K562 (cell line): ENCODE results near the gene DND1.
"Not testable (repeated sequence)": the region's sequence is repeated elsewhere in the genome, so short reads cannot be mapped to it uniquely, and the experiment has no call there.

ENCODE experiments used
- BRF1 ChIP-seq: IDR thresholded peaks from 3 replicates; pipeline ENCODE4 v1.6.1; 2011; ENCODE audit warnings: borderline replicate concordance, mild to moderate bottlenecking; ENCODE audit not compliant: insufficient read length; ENCODE audit errors: extremely low read depth
- FOXP1 ChIP-seq: sonication (generic); formaldehyde crosslinking; IDR thresholded peaks from 2 replicates; pipeline ENCODE4 v1.8.0; 2022; ENCODE audit warnings: mild to moderate bottlenecking, missing genetic modification reagents
- HCFC1 ChIP-seq: IDR thresholded peaks from 2 replicates; pipeline ENCODE4 v1.6.1; 2012; ENCODE audit warnings: low read depth, low read length, improper control_type of control experiment
- HNRNPUL1 ChIP-seq: fragments of 200-400 bp; formaldehyde crosslinking; IDR thresholded peaks from 2 replicates; pipeline ENCODE4 v1.6.1; 2017; ENCODE audit warnings: low read length
- POLR2A ChIP-seq: fragments of 450-650 bp; conservative IDR thresholded peaks from 2 replicates; pipeline ENCODE4 v1.6.1; 2016
- ZFP91 ChIP-seq: sonication (generic); formaldehyde crosslinking; IDR thresholded peaks from 2 replicates; pipeline ENCODE4 v1.8.0; 2022; ENCODE audit warnings: mild to moderate bottlenecking, missing genetic modification reagents
- ZNF274 ChIP-seq: IDR thresholded peaks from 2 replicates; pipeline ENCODE4 v1.6.1; 2011; ENCODE audit warnings: low read depth, mild to moderate bottlenecking, low read length, moderate library complexity, borderline replicate concordance
- TF ChIP-seq, protein P1 (sequence below): sonication (generic); formaldehyde crosslinking; IDR thresholded peaks from 2 replicates; pipeline ENCODE4 v1.9.0; 2022; ENCODE audit warnings: mild to moderate bottlenecking, missing genetic modification reagents
- TF ChIP-seq, protein P2 (sequence below), 3 experiments: IDR thresholded peaks in 2 of 3; conservative IDR thresholded peaks in 1 of 3; 2 replicates each; pipeline ENCODE4 v1.5.1; 2011 to 2012; ENCODE audit warnings: low read length in 3 of 3, mild to moderate bottlenecking in 3 of 3, control low read depth in 2 of 3, improper control_type of control experiment in 1 of 3, inconsistent platforms in 1 of 3, low read depth in 1 of 3, mixed read lengths in 1 of 3, moderate library complexity in 1 of 3; ENCODE audit not compliant: insufficient read depth in 2 of 3
- TF ChIP-seq, protein P3 (sequence below): sonication (generic); formaldehyde crosslinking; IDR thresholded peaks from 2 replicates; pipeline ENCODE4 v1.8.1; 2023; ENCODE audit warnings: mild to moderate bottlenecking, missing genetic modification reagents

DNA sequence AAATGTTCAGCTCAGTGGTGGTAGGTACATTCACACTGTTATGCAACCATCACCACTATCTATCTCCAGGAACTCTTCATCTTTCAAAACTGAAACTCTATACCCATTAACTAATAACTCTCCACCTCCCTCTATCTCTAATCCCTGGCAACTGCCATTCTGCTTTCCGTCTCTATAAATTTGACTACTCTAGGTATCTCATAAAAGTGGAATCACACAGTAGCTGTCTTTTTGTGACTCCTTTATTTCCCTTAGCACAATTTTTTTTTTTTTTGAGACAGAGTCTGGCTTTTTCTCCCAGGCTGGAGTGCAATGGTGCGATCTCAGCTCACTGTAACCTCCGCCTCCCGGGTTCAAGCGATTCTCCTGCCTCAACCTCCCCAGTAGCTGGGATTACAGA is 48.0 kb upstream of the DND1 start:
- not testable (repeated sequence) for TF ChIP-seq POLR2A; ZFP91 (CRISPR knock-in tag); BRF1; FOXP1; HNRNPUL1; ZNF274; HCFC1
- TF ChIP-seq, protein P1, sequence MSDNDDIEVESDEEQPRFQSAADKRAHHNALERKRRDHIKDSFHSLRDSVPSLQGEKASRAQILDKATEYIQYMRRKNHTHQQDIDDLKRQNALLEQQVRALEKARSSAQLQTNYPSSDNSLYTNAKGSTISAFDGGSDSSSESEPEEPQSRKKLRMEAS (CRISPR knock-in tag), result not testable (repeated sequence)
- TF ChIP-seq, protein P2, sequence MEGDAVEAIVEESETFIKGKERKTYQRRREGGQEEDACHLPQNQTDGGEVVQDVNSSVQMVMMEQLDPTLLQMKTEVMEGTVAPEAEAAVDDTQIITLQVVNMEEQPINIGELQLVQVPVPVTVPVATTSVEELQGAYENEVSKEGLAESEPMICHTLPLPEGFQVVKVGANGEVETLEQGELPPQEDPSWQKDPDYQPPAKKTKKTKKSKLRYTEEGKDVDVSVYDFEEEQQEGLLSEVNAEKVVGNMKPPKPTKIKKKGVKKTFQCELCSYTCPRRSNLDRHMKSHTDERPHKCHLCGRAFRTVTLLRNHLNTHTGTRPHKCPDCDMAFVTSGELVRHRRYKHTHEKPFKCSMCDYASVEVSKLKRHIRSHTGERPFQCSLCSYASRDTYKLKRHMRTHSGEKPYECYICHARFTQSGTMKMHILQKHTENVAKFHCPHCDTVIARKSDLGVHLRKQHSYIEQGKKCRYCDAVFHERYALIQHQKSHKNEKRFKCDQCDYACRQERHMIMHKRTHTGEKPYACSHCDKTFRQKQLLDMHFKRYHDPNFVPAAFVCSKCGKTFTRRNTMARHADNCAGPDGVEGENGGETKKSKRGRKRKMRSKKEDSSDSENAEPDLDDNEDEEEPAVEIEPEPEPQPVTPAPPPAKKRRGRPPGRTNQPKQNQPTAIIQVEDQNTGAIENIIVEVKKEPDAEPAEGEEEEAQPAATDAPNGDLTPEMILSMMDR (IDR thresholded peaks at IDR 0.05 in 2 of 3, conservative IDR thresholded peaks at IDR 0.05 in 1 of 3; ENCODE audit: insufficient read depth in 2 of 3, low read depth in 1 of 3, low read length in 3 of 3), result not testable (repeated sequence)
- TF ChIP-seq, protein P3, sequence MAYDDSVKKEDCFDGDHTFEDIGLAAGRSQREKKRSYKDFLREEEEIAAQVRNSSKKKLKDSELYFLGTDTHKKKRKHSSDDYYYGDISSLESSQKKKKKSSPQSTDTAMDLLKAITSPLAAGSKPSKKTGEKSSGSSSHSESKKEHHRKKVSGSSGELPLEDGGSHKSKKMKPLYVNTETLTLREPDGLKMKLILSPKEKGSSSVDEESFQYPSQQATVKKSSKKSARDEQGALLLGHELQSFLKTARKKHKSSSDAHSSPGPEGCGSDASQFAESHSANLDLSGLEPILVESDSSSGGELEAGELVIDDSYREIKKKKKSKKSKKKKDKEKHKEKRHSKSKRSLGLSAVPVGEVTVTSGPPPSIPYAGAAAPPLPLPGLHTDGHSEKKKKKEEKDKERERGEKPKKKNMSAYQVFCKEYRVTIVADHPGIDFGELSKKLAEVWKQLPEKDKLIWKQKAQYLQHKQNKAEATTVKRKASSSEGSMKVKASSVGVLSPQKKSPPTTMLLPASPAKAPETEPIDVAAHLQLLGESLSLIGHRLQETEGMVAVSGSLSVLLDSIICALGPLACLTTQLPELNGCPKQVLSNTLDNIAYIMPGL (CRISPR knock-in tag), result not testable (repeated sequence)
